GM10266 (cell line): ENCODE data around the gene KRTAP21-3.
"Not testable (repeated sequence)": the region's sequence is repeated elsewhere in the genome, so short reads cannot be mapped to it uniquely, and the experiment has no call there.

ENCODE experiments used
- DNase-seq: peaks from one replicate; pipeline ENCODE4 v3.0.0; 2012; ENCODE audit errors: extremely low spot score
- TF ChIP-seq, protein P1 (sequence below): IDR thresholded peaks from 2 replicates; pipeline ENCODE4 v1.5.1; 2012; ENCODE audit warnings: mild to moderate bottlenecking, low read depth; ENCODE audit not compliant: control insufficient read depth, insufficient read depth; ENCODE audit errors: missing control alignments

Gene KRTAP21-3, protein sequence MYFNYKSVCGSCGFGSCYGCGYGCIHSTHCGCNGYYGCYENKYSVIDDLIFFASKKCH

DNA sequence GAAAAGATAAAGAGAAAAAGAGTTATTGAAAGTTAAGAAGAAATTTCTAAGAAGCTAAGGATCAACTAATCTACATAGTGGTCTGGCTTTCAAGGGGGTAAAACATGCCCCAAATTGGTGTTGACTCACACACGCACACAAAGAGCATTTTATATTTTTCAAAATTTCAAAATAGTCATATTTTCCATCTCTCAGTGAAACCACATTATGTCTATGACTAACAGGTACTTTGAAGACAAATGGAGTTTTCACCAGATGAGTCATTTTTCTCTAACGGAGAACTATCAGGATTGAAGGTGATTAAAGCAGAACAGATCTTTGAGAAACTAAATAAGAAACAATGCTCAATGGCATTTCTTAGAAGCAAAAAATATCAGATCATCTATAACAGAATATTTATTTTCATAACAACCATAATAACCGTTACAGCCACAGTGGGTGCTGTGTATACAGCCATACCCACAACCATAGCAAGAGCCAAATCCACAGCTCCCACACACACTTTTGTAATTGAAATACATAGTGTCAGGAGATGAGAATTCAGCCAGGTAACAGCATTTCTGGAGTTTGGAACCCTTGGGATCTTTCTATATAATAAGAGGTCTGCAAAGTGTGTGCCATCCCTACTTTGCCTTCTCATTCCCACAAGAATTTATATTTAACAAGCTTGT, at the start of gene KRTAP21-3:
Gene KRTAP21-3, minus strand, starts transcription at position 539 of the 671 bp plus-strand sequence. Its CDS starts 18 bp downstream, at position 521.
- TF ChIP-seq, protein P1, sequence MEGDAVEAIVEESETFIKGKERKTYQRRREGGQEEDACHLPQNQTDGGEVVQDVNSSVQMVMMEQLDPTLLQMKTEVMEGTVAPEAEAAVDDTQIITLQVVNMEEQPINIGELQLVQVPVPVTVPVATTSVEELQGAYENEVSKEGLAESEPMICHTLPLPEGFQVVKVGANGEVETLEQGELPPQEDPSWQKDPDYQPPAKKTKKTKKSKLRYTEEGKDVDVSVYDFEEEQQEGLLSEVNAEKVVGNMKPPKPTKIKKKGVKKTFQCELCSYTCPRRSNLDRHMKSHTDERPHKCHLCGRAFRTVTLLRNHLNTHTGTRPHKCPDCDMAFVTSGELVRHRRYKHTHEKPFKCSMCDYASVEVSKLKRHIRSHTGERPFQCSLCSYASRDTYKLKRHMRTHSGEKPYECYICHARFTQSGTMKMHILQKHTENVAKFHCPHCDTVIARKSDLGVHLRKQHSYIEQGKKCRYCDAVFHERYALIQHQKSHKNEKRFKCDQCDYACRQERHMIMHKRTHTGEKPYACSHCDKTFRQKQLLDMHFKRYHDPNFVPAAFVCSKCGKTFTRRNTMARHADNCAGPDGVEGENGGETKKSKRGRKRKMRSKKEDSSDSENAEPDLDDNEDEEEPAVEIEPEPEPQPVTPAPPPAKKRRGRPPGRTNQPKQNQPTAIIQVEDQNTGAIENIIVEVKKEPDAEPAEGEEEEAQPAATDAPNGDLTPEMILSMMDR, result no peak

DNA sequence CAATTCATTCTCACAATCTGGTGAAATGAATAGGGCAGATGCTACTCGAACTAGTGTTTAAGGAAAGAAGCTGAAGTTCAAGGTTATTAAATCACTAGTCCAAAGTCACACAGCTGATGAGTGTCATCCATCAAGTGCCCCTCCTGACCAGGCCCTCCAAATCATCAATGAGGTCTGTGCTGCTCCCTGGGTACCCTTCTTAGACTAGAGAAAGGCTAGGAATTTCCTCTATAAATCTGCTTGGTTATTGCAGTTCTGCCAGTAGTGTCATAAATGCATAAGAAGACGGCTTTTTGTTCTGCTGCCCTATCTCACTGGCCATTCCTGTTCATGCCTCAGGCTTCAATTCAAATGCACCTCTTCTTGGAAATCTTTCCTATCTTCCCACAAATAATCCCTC, 42.2 kb upstream of the KRTAP21-3 start:
- DNase-seq, result no peak
- TF ChIP-seq, protein P1, result no peak

More for the DNA sequence above, at the start of gene KRTAP21-3:
- no peak for DNase-seq

DNA sequence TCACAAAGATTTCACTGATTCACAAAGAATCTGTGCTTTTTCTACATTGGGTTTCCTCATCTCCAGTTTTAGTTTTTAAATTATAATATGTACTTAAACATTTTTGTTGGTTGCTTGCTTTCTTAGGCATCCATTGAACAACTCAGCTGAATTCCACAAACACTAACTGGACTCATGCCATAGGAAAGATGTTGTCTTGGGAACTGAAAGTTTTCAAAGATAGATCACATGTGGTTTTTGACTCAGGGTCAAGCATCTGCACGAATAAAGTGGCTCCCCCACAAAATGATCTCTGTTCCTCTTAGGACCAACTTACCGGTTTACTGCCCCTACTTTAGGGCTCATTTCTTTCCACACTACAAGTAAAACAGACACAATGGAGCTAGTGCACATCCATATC, 39.7 kb upstream of the KRTAP21-3 start:
- TF ChIP-seq, protein P1, result no peak
- no peak for DNase-seq

DNA sequence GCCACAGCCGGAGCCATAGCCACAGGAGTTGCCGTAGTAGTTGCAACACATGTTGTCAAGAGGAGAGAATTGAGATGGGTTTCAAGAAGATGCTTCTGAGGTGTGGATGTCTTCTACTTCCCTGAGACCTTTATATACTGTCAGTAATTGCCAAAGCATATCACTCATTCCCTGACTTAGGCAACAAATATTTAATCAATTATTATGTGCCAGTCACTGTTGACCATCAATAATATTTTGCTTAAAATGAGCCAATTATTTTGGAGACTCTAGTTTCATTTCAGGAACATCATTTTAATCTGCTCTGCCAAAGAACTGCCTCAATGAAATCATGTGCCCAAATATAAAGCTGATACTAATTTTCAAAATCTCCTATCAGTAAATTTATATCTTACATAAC, 36.8 kb upstream of the KRTAP21-3 start, which contains the start of gene KRTAP21-1:
Gene KRTAP21-1, minus strand, starts transcription at position 101 of the 400 bp plus-strand sequence. Its CDS starts 50 bp downstream, at position 51.
- DNase-seq, result not testable (repeated sequence)

DNA sequence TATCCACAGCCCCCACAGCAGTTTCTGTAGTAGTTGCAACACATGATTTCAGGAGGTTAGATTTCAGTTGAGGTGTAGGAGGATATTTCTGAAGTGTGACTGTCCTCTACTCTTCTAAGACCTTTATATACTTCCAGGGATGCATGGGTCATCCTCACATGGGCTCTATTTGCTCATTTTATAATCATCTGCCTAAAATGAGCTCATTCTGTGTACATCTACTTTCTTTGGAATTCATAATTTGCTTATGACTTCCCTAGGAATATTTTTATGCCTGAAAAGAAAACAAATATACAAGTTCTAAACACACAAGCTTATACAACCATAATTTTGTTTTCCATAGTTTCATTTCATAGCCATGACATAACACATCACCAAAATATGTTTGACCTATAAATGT, 28.6 kb upstream of the KRTAP21-3 start, which contains the start of gene KRTAP21-2:
Gene KRTAP21-2, minus strand, starts transcription at position 101 of the 400 bp plus-strand sequence. Its CDS starts 57 bp downstream, at position 44.
- TF ChIP-seq, protein P1, result no peak
- no peak for DNase-seq

DNA sequence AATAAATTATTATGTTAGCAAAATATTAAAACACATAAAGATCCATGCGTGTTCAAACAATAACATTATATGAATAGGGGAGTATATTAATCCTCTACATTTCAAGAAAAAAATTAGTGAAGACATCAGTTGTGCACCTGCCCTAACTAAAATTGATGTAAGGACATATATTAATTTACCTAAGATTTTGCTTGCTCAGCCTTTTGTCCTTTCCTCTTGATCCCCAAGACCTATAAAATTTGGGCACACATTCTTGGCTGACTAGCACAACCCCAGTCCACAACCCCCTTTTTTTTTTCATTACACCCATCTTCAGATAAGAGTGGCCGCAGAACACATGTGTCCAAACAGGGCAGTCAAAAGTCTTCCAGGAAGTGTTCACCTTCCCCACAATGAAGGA, 21.9 kb upstream of the KRTAP21-3 start:
- TF ChIP-seq, protein P1, result no peak
- DNase-seq, result no peak

DNA sequence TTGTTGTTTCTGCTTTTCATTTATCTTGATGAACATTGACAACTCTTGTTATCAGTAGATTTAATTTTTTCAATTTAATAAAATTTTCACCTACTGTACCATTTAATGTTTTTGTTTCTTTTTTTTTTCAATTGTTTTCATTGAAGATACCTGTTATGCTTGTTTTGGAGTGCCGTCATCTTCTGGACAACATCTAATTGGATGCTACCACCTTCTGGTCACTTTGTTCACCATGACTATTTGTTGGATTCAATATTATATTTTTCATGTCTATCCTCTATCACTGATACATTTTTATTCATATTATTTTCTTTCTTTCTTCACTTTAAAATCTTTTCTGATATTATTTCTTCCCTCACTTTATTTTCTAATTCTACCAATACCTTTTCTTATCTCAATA, 14.4 kb upstream of the KRTAP21-3 start:
- no peak for DNase-seq

More for the DNA sequence above, 14.4 kb upstream of the KRTAP21-3 start:
- TF ChIP-seq, protein P1, result no peak
